HEK293T (cell line): ENCODE data around the gene CCL22.

Experiments
- ARNT ChIP-seq: fragments of 450-650 bp; IDR thresholded peaks from 2 replicates; pipeline ENCODE4 v1.6.1; 2017; ENCODE audit warnings: mild to moderate bottlenecking
- FOXK2 ChIP-seq: fragments of 450-650 bp; IDR thresholded peaks from 2 replicates; pipeline ENCODE4 v1.6.1; 2016; ENCODE audit warnings: mild to moderate bottlenecking
- FOXM1 ChIP-seq: fragments of 450-650 bp; IDR thresholded peaks from 2 replicates; pipeline ENCODE4 v1.6.1; 2017; ENCODE audit warnings: mild to moderate bottlenecking, borderline replicate concordance
- L3MBTL2 ChIP-seq: fragments of 450-650 bp; conservative IDR thresholded peaks from 2 replicates; pipeline ENCODE4 v1.6.1; 2016; ENCODE audit warnings: mild to moderate bottlenecking
- SP1 ChIP-seq: fragments of 450-650 bp; IDR thresholded peaks from 2 replicates; pipeline ENCODE4 v1.6.1; 2017
- SUZ12 ChIP-seq: fragments of 450-650 bp; IDR thresholded peaks from 2 replicates; pipeline ENCODE4 v1.6.1; 2016; ENCODE audit warnings: mild to moderate bottlenecking
- ZNF384 ChIP-seq: fragments of 450-650 bp; IDR thresholded peaks from 2 replicates; pipeline ENCODE4 v1.6.1; 2016

DNA sequence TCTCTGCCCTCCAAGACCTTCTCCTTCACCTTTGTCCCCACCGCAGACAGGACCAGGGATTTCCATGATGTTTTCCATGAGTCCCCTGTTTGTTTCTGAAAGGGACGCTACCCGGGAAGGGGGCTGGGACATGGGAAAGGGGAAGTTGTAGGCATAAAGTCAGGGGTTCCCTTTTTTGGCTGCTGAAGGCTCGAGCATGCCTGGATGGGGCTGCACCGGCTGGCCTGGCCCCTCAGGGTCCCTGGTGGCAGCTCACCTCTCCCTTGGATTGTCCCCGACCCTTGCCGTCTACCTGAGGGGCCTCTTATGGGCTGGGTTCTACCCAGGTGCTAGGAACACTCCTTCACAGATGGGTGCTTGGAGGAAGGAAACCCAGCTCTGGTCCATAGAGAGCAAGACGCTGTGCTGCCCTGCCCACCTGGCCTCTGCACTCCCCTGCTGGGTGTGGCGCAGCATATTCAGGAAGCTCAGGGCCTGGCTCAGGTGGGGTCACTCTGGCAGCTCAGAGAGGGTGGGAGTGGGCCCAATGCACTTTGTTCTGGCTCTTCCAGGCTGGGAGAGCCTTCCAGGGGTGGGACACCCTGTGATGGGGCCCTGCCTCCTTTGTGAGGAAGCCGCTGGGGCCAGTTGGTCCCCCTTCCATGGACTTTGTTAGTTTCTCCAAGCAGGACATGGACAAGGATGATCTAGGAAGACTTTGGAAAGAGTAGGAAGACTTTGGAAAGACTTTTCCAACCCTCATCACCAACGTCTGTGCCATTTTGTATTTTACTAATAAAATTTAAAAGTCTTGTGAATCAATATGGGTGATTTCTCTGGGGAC is 25.9 kb downstream of the CCL22 start:
- TF ChIP-seq ZNF384 (no peak), SP1 (no peak), ARNT (no peak), FOXM1 (no peak), FOXK2 (no peak), L3MBTL2 (no peak), SUZ12 (no peak)
